NCI-H2029 (cell line): Measurements from ENCODE around the gene SH3PXD2B.
"Not testable (repeated sequence)": the region's sequence is repeated elsewhere in the genome, so short reads cannot be mapped to it uniquely, and the experiment has no call there.

Source experiments
- DNase-seq: peaks from one replicate; lab custom pipeline; 2025; lab: John Stamatoyannopoulos, UW

The SH3PXD2B gene

DNA sequence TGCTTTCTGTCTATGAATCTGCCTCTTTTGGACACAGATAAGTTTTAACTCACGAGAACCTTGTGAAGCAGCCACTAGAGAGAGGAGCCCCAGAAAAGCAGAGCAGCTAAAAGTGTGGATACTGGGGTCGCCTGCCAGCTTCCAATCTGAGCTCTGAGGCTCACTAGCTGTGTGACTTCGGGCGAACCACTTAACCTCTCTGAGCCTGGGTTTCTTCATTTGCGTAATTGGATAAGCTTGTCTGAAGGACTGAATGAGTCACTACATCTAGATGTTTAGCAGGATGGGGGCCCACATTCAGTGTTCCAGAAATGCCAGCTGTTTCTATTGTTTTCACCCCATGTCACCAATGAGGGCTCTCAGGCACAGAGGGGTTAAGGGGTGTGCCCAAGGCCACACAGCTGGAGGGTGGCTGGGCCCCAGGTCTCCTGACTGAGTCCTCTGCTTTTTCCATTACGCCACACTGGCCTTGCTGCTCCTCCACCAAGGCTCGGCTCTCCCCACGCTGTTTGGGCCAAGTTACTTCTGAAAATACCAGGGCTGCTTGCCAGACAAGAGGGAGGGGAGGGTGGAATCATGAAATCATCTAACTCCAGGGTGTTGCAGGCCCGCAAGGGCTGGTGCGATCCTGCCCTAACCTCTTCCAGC, 36.2 kb downstream of the SH3PXD2B start:
- no peak for DNase-seq

DNA sequence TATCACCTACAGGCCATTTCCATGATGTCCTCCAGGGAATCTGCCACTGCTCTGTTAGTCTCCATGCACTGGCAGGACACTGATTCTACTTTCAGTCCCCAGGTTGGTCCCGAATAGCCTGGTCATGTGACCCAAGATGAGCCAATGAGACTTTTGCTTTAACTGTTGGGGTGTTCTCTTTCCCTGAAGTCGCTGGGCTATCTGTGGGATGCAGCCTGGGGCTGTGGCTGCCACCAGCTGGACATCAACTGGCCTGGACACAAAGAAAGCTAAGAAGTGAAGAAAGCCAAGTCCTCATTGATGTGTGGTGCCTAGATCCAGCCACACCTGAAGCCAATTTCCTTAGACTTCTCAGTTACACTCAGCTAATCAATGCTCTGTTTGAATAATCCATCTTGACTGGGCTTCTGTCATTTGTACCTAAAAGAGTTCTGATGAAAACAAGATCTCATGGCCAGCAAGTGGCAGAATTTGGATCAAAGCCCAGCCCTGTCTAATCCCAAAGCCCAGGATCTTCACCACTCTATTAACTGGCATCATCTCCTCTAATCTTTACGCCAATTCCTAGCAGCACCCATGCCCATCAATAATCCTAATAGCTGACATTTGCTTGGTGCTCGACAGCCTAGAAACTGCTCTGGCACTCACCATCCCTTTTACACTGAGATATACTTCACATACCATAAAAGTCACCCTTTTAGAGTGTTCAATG, 37.0 kb downstream of the SH3PXD2B start:
- no peak for DNase-seq

DNA sequence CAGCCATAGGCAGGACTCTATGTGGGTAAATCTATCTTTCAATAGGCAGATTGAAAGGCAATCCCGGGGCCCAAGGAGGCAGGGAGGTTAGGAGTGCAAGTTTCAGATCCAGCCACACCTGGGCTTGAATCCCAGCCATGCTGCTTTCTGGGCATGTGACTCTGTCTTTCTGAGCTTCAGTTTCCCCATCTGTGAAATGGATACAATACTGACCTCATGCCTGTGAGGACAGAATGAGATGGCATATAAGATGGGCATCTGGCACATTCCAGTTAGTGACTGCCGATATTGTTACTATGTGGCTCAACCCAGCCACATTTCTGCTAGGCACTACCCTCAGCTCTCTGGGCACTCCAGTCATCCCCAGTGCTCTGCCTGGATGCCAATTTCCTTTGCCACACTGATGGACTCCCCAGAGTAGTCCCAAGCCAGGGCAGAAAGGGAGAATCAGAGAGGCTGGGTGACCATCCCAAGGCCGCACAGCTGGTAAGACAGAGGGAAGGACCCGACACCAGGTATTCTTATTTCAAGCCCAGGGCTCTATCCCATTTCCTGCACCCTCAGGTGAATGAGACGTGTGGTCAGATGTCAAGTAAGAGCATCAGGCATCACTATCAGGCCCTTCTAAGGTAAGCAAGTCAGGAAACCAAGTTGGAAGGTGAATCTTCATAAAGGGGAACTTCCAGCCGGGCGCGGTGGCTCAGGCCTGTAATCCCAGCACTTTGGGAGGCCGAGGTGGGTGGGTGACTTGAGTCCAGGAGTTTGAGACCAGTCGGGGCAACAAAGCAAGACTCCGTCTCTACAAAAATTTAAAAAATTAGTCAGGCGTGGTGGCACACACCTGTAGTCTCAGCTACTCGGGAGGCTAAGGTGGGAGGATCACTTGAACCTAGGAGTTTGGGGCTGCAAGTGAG, 38.7 kb downstream of the SH3PXD2B start:
- DNase-seq = no peak

DNA sequence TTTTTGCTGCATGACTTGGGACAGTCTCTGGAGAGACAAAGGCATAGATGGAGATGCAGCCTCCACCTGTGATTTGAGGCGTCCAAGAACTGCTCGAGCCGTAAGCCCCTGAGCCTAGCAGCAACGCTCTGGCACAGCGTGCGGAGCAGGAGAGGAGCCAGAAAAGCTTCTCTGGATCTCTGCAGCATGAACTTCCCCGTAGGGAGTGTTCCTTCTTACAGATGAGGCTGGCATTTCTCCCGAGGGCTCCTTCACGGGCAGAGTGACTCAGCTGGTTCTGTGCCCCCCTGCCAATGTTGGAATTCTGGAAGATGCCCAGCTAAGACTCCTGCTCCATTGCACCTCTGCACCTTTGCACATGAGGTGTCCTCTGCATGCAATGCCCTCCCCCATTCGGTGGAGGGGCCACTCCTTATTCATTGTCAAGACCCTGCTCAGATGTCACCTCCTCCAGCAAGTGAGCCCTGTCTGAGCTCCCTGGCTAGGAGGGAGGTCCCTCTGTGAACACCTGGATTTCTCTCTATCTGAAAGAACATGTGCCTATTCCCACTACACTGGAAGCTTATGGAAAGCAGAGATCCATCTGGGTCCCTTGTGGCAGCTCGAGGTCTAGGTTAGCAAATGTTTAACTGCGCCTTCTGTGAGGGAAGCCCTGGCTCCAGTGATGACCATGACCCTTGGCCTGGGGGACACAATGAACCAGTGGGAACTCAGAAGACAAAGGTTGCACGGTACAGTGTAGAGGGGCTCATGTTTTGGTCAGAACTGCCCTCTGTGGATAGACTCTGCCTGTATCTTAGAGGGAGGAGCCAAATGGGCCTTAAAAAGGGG, 39.6 kb downstream of the SH3PXD2B start:
- DNase-seq = no peak

DNA sequence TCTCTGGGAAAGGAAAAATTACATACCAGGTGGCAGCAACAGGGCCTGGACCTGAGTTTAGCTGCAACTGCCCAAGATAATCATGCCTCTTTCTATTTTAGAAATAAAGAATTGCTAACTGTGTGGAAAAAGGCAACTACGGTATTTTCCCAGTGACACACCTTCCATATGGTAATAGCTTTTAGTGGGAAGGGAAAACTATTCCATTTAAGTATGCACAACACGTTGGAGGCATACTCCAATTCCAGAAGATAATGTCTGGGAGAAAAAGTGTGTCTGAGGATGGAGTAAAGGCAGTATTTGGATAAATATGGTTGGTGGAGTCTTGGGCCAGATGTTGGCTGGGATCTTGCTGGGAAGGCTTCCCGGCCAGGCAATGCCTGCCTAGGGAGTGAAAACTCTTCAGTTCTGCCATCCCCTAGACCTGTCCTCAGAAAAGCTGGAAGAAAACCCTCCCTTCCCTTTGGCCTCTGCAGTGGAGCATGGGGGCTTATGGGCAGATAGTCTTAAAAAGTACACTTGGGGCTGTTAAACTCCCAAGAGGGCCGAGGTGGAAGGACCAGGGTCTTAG, 40.6 kb downstream of the SH3PXD2B start:
- DNase-seq = no peak

DNA sequence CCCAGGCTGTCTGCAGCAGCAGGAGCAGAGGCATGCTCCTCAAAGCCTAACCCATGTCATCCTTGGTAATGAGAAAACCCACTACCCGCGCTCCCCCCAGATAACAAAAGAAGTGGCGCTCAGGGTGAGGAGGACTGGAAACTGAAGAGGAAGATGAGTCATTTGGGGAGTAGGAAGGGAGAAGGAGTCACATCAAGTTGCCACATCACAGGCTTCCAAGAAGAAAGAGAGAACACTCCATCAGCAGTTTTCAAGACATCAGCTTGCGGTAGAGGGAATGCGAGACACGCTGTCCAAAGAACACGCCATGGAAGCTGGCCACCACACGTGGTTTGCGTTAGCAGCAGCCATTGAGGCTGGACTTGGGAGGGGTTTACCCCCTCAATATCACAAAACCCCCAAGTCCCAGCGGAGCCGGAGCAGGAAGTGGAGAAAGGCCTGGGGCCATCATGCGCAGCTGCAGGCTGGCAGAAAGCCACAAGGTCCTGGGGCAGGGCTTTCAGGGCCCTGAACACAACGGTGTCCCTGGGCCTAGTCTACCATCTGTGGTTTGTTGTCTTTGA, 41.5 kb downstream of the SH3PXD2B start:
- DNase-seq = no peak

DNA sequence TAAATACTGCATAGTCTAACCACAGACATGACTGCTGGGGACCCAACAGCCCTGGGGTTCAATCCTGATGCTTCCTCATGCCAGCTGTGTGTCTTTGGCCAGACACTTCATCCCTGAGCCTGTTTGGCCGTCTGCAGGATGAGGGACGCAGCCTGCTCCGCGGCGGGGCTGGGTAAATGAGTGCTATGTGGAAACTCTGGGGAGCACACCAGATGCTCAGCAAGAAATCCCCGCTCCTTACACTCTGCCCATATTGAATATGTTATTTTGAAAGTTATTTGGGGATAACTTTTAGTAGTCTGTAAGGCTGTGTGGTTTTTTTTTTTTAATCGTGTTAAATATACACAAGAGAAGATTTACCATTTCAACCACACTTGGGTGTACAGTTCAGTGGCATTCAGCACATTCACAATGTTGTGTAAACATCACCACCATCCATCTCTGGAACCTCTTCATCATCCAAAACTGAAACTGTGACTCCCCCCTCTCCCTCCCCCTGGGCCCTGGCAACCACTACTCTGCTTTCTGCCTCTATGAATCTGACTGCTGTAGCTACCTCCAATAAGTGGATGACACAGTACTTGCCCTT, 42.7 kb downstream of the SH3PXD2B start:
- DNase-seq = no peak

DNA sequence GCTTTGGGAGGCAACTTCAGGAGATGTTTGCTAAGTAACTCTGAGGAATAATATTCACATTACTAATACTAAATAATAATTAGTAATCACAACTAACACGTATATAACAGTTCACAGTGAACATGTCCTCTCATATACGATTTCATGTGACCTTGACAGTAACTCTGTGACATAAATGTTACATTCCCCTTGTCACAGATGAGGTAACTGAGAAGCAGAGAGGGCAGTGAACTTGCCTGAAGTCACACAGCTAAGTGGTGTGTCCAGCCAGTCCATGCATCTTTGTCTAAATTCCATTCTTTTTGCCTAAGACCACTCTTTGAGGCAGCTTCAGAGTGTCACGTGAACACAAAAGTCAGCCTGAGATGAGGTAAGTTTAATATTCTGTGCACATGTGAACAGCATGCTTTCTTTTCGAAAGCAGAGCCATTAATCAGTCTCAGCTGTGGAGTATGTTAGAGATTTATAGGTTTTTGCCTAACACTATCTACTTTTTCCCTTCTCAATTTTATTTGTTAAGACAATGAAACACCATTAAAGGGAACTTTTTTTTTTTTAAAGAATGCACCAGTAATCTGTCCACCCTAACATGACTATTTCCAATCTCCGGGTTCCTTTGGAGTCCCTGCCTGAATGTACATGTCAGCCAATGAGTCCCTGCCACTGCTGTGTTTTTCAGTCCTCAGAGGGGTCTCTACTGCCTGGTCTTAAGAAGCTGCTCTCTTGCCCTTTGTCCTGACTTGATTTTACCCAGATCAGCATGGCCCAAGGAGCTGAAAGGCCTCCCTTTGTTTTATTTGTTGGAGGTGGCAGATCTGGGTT, 43.5 kb downstream of the SH3PXD2B start:
- no peak for DNase-seq

DNA sequence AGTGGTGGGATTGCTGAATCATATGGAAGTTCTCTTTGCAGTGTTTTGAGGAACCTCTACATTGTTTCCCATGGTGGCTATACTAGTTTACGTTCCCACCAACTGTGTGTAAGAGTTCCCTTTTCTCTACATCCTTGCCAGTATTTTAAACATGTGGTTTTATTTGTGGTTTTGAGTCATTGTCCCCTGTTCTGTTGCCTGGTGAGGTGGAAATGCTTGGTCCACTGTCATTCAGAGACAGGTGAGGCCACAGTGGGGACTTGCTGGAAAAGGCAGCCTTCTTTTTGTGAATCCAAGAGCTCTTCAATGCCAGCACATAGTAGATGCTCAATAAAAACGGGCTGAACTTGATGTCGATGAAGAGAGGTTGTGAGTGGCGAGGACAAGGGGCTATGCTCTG, 44.2 kb downstream of the SH3PXD2B start:
- DNase-seq = no peak

DNA sequence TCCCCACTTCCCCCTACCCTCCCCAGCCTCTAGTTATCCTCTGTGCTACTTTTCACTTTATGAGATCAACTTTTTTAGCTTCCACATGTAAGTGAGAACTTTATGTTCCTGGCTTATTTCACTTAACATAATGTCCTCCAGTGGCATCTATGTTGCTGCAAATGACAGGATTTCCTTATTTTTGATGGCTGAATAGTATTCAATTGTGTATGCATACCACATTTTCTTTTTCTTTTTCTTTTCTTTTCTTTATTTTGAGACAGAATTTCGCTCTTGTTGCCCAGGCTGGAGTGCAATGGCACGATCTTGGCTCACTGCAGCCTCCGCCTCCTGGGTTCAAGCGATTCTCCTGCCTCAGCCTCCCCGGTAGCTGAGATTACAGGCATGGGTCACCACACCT, 44.8 kb downstream of the SH3PXD2B start:
- not testable (repeated sequence) for DNase-seq

DNA sequence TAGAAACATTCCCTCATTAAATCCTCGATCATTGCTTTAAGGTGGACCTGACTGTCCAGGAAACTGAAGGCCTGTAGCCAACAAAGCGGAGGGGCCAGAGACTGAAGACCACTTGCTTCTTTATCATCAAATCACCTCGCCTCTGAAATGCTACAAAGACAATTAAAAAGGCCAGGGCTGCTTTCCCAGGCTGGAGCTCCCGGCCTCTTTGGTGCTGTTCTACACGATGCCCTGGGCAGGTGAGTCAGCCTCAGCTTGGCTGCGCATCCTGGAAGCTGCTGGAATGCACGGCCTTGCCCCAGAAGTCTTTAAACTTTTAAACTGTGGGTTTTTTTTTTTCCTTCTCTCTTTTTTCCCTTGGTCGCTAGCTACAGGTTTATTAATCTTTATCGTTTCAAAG, 46.5 kb downstream of the SH3PXD2B start:
- DNase-seq = no peak

DNA sequence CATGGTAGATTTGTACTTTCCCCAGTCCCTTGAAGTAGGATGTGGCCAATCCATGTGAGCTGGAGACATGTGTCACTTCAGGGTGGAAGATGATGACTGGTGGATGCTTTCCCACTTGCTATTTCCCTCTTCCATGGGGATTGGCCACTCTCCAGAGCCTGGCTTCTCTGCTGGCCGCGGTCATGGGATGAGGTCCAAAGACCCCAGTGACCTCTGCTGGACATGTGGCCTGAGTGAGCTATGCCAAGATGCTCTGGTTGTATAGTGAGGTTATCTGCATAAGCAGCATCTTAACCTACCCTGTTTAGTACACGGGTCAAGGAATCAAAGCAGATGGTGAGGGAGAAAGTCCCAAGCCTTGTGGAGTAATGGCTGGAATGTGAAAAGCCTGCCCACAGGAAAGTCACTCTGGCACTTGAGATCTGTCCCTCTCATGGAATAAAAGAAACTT, 47.1 kb downstream of the SH3PXD2B start:
- no peak for DNase-seq

DNA sequence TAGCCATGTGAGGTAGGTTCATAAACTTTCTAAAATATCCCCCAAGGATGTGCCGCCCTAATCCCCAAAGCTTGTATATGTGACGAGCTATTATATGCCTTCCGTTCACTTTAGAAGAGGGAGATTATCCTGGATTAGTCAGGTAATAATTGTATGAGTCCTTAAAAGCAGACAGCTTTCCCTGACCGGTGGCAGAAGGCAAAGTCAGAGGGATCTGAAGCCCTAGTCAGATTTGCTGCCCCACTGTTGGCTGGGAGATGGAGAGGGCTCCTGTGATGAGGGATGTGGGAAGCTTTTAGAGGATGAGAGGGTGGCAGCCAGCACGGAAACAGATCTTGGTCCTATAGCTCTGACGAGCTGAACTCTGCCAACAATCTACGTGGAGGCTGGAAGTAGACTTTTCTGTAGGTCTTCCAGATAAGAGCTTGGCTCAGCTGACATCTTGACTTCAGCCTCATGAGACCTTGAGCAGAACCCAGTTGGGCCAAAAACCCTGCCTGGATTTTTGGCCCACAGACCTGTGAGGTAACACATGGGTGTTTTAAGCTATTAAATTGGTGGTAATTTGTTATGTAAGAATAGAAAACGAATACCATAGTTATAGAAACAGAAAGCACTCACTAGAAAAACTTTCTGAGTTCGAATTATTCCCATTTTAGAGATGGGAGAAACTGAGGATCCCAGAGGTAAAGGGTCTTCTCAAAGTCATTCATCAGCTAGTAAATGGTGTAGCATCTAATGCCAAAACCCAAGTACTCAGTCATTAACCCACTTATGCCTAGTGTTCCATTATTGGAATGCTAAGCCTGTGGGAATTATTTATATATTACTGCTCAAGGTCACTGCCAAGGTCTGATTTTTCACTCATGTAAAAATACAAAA, 48.9 kb downstream of the SH3PXD2B start:
- DNase-seq = no peak

DNA sequence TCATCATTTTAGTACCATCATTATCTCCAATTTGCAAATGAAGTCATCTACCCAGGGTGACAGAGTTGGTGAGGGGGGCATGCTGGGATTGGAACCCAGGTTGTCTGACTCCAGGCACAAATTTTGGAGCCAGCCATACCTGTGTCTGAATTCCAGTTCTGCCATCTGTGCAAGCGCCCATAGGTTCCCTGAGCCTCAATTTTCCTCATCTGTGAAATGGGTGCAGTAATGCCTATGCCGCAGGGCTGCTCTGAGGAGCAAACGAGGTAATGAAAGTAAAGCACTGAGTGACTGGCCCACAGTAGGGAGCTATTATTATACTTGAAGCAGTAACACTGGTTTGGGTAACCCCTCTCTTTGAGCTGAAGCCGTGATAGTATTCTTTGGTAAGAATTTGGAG, 49.6 kb downstream of the SH3PXD2B start:
- DNase-seq = no peak

DNA sequence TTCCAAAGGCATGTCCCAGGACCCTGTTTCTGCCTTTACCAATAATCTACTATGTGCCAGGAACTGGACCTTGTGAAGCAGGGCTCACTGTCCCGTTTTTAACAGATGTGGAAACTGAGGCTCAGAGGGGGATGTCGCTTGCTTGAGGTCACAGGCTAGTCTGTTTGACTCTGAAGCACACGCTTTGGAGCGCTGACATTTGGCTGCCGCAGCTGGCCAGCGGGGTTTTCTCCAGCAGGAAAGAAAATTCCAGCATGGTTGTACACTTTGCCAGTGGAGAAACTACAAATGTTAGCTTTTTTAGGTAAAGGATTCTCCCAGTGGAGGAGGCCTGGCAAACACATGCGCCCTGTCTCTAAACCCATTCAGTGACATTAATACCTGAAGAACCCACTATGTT, 50.5 kb downstream of the SH3PXD2B start:
- no peak for DNase-seq

DNA sequence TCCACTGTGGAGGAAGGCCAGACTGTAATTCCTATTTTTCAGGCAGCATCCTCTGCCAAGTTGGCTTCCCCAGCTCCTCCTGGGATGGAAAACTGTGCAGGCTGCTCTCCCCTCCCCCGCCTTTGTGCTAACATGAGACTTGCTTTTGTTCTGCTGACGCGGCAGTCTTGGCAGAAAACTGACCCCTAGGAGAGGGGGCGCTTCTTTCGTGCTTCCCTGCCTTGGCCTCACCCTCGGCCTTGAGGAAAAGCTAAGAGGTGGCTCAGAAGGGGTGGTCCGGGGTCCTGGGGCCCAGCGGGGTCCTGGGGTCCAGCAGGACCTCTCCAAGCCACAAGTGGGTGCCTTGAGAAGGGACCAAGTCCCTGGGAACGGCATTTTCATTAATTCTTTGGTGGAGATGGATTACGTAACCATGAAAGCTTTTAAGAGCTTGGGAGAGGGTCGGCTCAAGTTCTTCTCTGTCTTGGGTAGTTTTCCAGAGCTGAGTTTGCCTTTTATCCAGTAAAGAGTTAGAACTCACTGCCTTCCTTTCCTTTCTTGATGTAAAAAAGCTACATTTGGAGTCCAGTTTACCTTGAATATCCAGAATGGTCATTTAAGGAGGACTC, 51.0 kb downstream of the SH3PXD2B start:
- DNase-seq = no peak

DNA sequence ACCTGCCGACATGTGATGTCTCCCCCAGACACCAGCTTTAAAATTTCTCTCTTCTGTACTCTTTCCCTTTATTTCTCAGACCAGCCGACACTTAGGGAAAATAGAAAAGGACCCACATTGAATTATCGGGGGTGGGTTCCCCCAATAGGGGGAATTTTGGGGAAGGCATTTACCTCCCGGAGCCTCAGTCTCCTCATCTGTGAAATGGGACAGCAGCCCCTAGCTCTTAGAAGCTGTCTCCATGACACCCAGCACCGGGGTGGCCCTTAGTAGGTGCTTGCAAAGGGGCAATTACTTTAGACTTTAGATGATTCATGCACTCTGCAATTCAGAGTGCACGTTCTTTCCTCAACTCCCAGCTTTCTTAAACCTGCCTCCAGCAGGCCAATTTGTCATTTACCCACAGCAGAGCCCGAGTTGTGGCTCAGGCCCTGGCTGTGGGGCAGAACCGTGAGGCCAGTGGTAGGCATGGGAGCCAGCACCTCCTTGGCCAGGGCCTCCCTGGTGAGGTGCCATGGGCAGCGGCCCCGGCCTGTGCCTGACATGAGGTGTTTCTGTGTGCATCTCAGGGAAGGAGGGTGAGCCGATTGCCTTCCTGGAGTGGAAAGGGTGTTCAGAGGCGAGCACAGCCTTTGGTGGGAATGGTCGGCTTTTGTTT, 51.7 kb downstream of the SH3PXD2B start:
- no peak for DNase-seq

DNA sequence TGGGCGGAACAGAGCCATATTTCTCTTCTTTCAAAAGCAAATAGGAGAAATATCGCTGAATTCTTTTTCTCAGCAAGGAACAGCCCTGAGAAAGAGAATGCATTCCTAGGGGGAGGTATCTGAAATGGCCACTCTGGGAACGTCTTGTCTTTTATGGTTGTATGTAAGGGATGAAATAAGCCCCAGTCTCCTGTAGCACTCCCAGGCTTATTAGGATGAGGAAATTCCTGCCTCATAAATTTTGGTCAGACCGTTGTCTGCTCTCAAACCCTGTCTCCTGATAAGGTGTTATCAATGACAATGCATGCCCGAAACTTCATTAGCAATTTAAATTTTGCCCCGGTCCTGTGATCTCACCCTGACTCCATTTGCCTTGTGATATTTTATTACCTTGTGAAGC, 52.3 kb downstream of the SH3PXD2B start:
- DNase-seq = not testable (repeated sequence)
